Gastrocnemius medialis (tissue), 4 donors: Measurements from ENCODE around the gene FITM1.

Source experiments
- CTCF ChIP-seq, 5 experiments: fragments of 450-650 bp in 3 of 5; fragments of 200-600 bp in 2 of 5; sonication (generic) in 2 of 5; IDR thresholded peaks in 4 of 5; conservative IDR thresholded peaks in 1 of 5; 1 replicate in 4 of 5; 2 replicates in 1 of 5; pipeline ENCODE4 v1.5.1; 2016 to 2019; ENCODE audit warnings: antibody characterized with exemption in 5 of 5, mild to moderate bottlenecking in 3 of 5, moderate library complexity in 3 of 5
- POLR2A ChIP-seq, 2 donors: fragments of 450-650 bp; IDR thresholded peaks; one replicate each; pipeline ENCODE4 v1.6.1; 2017; ENCODE audit warnings: antibody characterized with exemption in 2 of 2, mild to moderate bottlenecking in 2 of 2, moderate library complexity in 2 of 2

GRCh38 chr14:24100982-24101494 is 29.4 kb upstream of the FITM1 start:
- TF ChIP-seq CTCF (IDR thresholded peaks at IDR 0.05 in 4 of 5, conservative IDR thresholded peaks at IDR 0.05 in 1 of 5): no peak
- TF ChIP-seq POLR2A (IDR thresholded peaks at IDR 0.05): no peak
